Measurements from ENCODE around the gene PDIA4. TPM values are rescaled to one million over a fixed set of nuclear protein-coding genes. Genes with fewer than 3 reads are reported as not detected.

The PDIA4 gene
- total RNA-seq, 2 experiments from 2014 or later = 72.6 to 75.7 TPM

DNA sequence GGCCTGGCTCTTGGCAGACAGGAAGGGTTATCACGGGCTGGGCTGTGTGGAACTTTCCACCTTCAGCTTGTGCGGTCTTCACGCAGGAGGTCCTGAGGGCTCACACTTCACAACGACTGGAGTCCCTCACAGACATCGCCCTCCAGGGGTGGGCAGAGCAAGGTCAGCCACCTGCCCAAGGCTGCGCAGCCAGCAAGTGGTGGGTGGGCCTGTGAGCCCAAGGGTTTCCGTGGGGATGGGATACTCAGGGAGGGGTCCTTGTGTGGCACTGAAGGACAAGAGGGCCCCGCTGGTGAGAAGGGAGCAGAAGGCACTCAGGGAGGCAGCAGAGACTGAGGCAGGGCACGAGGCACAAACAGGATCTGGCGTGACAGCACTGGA lies 22.0 kb downstream of the PDIA4 start:
- H3K27ac Mint-ChIP-seq = peak overlapping the region; percentile 34

DNA sequence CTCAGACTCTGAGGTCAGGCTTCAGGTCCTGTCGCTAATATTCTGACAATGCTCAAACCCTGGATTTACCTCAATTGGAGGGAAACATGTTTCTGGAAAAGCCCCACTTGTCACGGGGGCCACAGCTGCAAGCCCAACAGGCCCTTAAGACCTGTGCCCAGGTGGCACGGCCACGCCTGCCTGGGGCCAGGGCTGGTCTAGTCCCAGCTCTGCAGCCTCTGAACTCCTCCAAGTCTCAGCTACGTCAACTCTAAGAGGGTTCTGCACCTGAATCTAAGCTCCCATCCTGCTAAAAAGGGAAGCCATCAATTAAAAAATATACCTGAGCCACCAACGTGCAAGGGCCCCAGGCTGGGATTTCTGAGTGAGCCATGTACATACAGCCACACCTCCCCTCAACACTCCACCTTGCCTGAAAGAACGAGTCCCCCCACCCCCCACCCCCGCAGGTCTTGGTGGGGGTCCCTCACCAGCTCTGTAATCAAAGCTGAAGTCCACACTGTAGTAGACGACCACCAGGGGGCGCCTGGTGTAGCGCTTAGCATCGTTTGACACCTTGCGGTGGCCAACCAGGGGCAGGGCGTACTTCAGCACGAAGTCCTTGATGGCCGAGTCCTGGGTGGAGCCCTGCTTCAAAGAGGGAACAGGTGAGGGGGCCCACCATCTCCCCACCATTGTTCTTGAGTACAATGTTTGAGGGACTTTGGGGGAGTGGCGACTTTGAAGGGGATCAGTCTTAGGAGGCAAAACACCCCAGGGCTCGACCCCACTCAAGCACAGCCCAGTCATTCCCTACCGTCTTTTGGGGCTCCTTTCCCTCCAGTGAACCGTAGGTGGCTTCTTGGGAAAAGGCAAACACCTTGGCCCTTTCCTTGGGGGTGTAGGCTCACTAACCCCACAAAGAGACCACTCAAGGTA lies 22.6 kb downstream of the PDIA4 start:
- peak; percentile 94 for ATAC-seq
- no peak overlapping the region for H3K4me3 Mint-ChIP-seq
- H3K27me3 Mint-ChIP-seq = no peaks in the 10 kb centered on the region
- intact Hi-C loops (cut with micrococcal nuclease) = loop anchor here (2.0 to 5.0 kb wide), 2 partner anchors 62 to 85 kb away; partner anchors contain the start of gene ZNF786
- POLR2A ChIA-PET = interaction anchor here (0.5 to 2.2 kb wide), 6 partner anchors 18 to 121 kb away, joined by 3 to 7 read pairs (median 5); partner anchors contain the start of gene ZNF425
- TF ChIP-seq, protein P1, sequence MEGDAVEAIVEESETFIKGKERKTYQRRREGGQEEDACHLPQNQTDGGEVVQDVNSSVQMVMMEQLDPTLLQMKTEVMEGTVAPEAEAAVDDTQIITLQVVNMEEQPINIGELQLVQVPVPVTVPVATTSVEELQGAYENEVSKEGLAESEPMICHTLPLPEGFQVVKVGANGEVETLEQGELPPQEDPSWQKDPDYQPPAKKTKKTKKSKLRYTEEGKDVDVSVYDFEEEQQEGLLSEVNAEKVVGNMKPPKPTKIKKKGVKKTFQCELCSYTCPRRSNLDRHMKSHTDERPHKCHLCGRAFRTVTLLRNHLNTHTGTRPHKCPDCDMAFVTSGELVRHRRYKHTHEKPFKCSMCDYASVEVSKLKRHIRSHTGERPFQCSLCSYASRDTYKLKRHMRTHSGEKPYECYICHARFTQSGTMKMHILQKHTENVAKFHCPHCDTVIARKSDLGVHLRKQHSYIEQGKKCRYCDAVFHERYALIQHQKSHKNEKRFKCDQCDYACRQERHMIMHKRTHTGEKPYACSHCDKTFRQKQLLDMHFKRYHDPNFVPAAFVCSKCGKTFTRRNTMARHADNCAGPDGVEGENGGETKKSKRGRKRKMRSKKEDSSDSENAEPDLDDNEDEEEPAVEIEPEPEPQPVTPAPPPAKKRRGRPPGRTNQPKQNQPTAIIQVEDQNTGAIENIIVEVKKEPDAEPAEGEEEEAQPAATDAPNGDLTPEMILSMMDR (IDR thresholded peaks at IDR 0.05) = peak; percentile 79
- H3K27ac Mint-ChIP-seq = peak overlapping the region; percentile 46
- no peaks in the 10 kb centered on the region for H3K9me3 Mint-ChIP-seq
- CTCF ChIA-PET = interaction anchor here (0.6 to 4.7 kb wide), 40 partner anchors 8 to 417 kb away, joined by 3 to 60 read pairs (median 5); partner anchors contain the start of genes PDIA4, ZNF398 and ZNF425
- peaks cover 45% of the 10 kb centered on the region for H3K36me3 Mint-ChIP-seq (ENCODE audit: low read depth)
- H3K4me1 Mint-ChIP-seq (ENCODE audit: low read depth) = peaks cover 11% of the 10 kb centered on the region
- peak; percentile 92 for DNase-seq

More for the DNA sequence above, 22.0 kb downstream of the PDIA4 start:
- DNase-seq (no peak), ATAC-seq (peak; percentile 25)
- TF ChIP-seq, protein P1 (IDR thresholded peaks at IDR 0.05) = no peak
- ChIA-PET POLR2A (interaction anchor here (0.8 to 2.2 kb wide), 5 partner anchors 18 to 120 kb away, joined by 3 to 7 read pairs (median 5); partner anchors contain the start of gene ZNF425), CTCF (interaction anchor here (0.5 to 4.7 kb wide), 17 partner anchors 17 to 416 kb away, joined by 3 to 60 read pairs (median 5); partner anchors contain the start of gene ZNF425)
- intact Hi-C loops (cut with micrococcal nuclease) = loop anchor here (5.0 kb wide), 1 partner anchor 61 kb away; no protein-coding TSS in a partner anchor
- peaks cover 11% of the 10 kb centered on the region for H3K4me1 Mint-ChIP-seq (ENCODE audit: low read depth)
- peaks cover 51% of the 10 kb centered on the region for H3K36me3 Mint-ChIP-seq (ENCODE audit: low read depth)
- H3K27me3 Mint-ChIP-seq = no peaks in the 10 kb centered on the region
- no peak overlapping the region for H3K4me3 Mint-ChIP-seq
- H3K9me3 Mint-ChIP-seq = no peaks in the 10 kb centered on the region

DNA sequence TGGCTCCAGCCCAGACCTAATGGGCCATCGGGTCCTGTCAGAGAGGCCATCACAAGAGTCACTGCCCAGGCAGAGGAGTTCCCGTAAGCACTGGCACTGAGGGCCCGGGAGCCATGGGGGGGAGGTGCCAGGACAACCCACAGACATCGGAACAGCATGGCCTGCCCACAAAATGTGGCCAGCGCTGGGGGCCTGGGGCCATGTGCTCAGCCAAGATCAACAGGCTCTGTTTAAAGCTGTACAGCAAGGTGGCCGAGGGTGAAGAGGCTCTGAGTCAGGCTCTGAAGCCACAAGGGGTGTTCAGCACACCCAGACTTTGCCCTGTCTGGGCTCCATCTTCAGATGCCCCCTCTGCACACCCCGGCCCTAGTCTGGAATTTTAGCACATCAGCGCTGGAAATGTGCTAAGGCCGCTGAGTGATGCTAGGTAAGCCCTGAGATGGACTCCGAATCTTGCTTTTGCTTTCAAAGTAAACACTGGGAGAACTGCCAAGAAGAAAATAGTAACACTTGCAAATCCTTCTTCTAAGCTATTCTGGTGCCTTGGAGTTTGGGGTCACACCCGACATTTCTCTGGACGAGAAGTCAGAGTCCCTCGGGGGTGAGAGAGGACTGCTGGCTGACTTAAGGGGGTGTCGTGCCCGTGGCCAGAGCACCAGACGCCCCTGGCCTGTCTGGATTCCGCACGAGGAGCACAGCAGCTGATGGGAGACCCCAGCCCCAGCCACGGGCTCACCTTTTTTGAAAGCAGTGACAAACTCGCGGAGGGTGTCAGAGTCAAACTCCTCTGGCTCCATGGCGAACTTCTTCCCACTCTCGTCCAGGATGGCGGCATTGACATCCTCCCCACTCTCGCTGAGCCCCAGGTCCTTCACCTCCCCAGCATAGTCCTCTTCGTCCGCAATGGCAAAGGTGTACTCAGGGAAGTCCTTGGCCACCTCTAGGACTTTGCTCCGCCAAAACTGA lies 23.6 kb downstream of the PDIA4 start:
- CTCF ChIA-PET = interaction anchor here (0.7 to 4.7 kb wide), 36 partner anchors 9 to 418 kb away, joined by 3 to 60 read pairs (median 5); partner anchors contain the start of genes PDIA4 and ZNF398
- no peaks in the 10 kb centered on the region for H3K9me3 Mint-ChIP-seq
- no peaks in the 10 kb centered on the region for H3K27me3 Mint-ChIP-seq
- DNase-seq (no peak), ATAC-seq (no peak)
- TF ChIP-seq, protein P1 (IDR thresholded peaks at IDR 0.05) = no peak
- POLR2A ChIA-PET = interaction anchor here (0.5 to 1.8 kb wide), 3 partner anchors 24 to 122 kb away, joined by 3 to 5 read pairs (median 5); partner anchors contain the start of gene ZNF425
- intact Hi-C loops (cut with micrococcal nuclease) = loop anchor here (2.0 to 5.0 kb wide), 2 partner anchors 63 to 86 kb away; partner anchors contain the start of gene ZNF786
- no peak overlapping the region for H3K27ac Mint-ChIP-seq
- peaks cover 40% of the 10 kb centered on the region for H3K36me3 Mint-ChIP-seq (ENCODE audit: low read depth)
- H3K4me3 Mint-ChIP-seq = no peak overlapping the region
- H3K4me1 Mint-ChIP-seq (ENCODE audit: low read depth) = peaks cover 11% of the 10 kb centered on the region

DNA sequence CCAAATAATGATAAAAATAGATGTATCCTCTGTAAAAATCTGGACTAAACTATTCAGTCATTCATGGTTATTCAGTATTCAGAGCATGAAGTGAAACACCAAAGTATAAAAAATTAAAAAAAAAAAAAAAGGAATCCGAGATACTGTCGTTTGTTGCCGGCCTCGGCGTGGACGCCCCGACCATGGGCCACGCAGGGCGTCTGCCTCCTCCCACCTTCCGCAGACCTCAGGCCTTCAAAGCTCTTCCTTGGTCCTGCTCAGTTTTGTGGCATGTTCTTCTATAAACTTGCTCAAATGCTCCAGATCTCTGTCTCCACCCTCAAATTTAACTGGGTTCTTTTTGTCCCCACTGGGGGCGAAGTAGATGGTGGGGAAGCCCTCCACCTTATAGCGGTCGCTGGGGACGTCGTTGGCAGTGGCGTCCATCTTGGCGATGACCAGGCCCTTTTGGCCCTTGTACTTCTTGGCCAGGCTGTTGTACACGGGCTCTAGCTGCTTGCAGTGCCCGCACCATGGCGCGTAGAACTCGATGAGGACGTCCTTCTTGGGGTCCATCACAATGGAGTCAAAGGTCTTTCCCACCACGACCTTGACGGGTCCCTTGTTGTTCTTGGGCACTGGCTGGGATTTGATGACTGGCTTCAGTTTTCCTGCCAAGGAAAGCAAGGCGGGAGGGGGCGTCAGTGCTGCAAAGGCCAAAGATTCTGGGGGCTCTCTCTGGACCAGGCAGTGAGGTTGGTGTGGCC lies 24.6 kb downstream of the PDIA4 start:
- Mint-ChIP-seq H3K27me3 (no peaks in the 10 kb centered on the region), H3K36me3 (ENCODE audit: low read depth) (peaks cover 38% of the 10 kb centered on the region), H3K27ac (no peak overlapping the region), H3K4me3 (no peak overlapping the region), H3K4me1 (ENCODE audit: low read depth) (peaks cover 11% of the 10 kb centered on the region), H3K9me3 (no peaks in the 10 kb centered on the region)
- no peak for DNase-seq
- CTCF ChIA-PET = interaction anchor here (0.7 to 4.7 kb wide), 2 partner anchors 62 kb away, joined by 3 to 60 read pairs; no protein-coding TSS in a partner anchor
- POLR2A ChIA-PET = no interaction called here
- intact Hi-C loops (cut with micrococcal nuclease) = loop anchor here (2.0 kb wide), 1 partner anchor 87 kb away; the partner anchor contains the start of gene ZNF786
- TF ChIP-seq, protein P1 (IDR thresholded peaks at IDR 0.05) = no peak
- no peak for ATAC-seq
